ENCODE measurements around the gene PI4KB.

GRCh38 chr1:151313501-151313900 lies 13.7 kb downstream of the PI4KB start:
- TF ChIP-seq CTCF (optimal IDR thresholded peaks at IDR 0.05 in 1 of 3, IDR thresholded peaks at IDR 0.05 in 1 of 3, conservative IDR thresholded peaks at IDR 0.05 in 1 of 3; ENCODE audit: extremely low read depth in 1 of 3, insufficient read depth in 2 of 3, low read length in 3 of 3) (no peak), EZH2 (IDR thresholded peaks at IDR 0.05; ENCODE audit: low read length) (no peak)

Data from keratinocyte (primary cell).